Measurements from ENCODE around the gene TMEM63A. TPM values are rescaled to one million over a fixed set of nuclear protein-coding genes. Genes with fewer than 3 reads are reported as not detected.

Gene TMEM63A
- total RNA-seq, 1 experiment from 2014 or later: 9.4 TPM

- H3K9me3 ChIP-seq (replicated peaks): no peaks in the 10 kb centered on the region
- peaks cover 5% of the 10 kb centered on the region for H3K4me1 ChIP-seq (replicated peaks)
- no peak for DNase-seq (ENCODE audit: low read depth in 1 of 2, low spot score in 2 of 2)
- H3K27ac ChIP-seq: no peak overlapping the region
- no peaks in the 10 kb centered on the region for H3K27me3 ChIP-seq (replicated peaks)
- no peak overlapping the region for H3K4me3 ChIP-seq
- H3K36me3 ChIP-seq: peaks cover 50% of the 10 kb centered on the region
Observed at GRCh38 chr1:225917536-225917935, 35.4 kb upstream of the TMEM63A start.

DNA sequence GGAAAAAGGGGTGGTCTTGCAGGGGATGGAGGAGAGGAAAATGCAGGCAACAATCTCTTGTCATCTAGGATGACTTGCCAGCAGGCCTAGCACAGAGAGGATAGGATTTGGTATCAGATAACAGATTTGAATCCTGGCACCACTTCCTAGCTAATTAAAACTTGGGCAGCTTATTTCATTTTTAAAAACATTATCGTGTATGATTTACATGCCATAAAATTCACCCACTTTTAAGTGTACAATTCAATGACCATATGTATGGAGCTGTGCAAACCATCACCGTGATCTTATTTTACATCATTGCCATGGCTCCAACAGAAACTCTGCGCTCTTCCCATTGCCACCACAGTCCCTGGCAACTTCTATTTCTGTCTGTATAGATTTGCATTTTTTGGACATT is 34.9 kb upstream of the TMEM63A start:
- Histone ChIP-seq H3K27me3 (replicated peaks) (no peaks in the 10 kb centered on the region), H3K9me3 (replicated peaks) (no peaks in the 10 kb centered on the region), H3K4me3 (no peak overlapping the region), H3K4me1 (replicated peaks) (0 out of 2 replicates have a peak, but pooled peaks cover 3% of the 10 kb centered on the region), H3K27ac (no peak overlapping the region), H3K36me3 (peaks cover 46% of the 10 kb centered on the region)
- no peak for DNase-seq (ENCODE audit: low read depth in 1 of 2, low spot score in 2 of 2)

GRCh38 chr1:225915538-225915991 is 33.4 kb upstream of the TMEM63A start:
- peaks cover 6% of the 10 kb centered on the region; the same call in 1 of the 2 replicates for H3K4me1 ChIP-seq (replicated peaks)
- H3K9me3 ChIP-seq (replicated peaks): no peaks in the 10 kb centered on the region
- H3K4me3 ChIP-seq: no peak overlapping the region
- DNase-seq (ENCODE audit: low read depth in 1 of 2, low spot score in 2 of 2): no peak
- no peaks in the 10 kb centered on the region for H3K27me3 ChIP-seq (replicated peaks)
- H3K27ac ChIP-seq: no peak overlapping the region
- H3K36me3 ChIP-seq: peaks cover 33% of the 10 kb centered on the region

- H3K27ac ChIP-seq: no peak overlapping the region
- DNase-seq (ENCODE audit: low read depth in 1 of 2, low spot score in 2 of 2): no peak
Observed at GRCh38 chr1:225914947-225915346, 32.8 kb upstream of the TMEM63A start.

GRCh38 chr1:225914391-225914790 is 32.2 kb upstream of the TMEM63A start:
- H3K9me3 ChIP-seq (replicated peaks): no peaks in the 10 kb centered on the region
- H3K27ac ChIP-seq: no peak overlapping the region
- peaks cover 4% of the 10 kb centered on the region; the same call in 1 of the 2 replicates for H3K4me1 ChIP-seq (replicated peaks)
- no peak for DNase-seq (ENCODE audit: low read depth in 1 of 2, low spot score in 2 of 2)
- no peak overlapping the region for H3K4me3 ChIP-seq
- peaks cover 23% of the 10 kb centered on the region for H3K36me3 ChIP-seq
- no peaks in the 10 kb centered on the region for H3K27me3 ChIP-seq (replicated peaks)

More at GRCh38 chr1:225914947-225915346, 32.8 kb upstream of the TMEM63A start:
- Histone ChIP-seq H3K27me3 (replicated peaks) (no peaks in the 10 kb centered on the region), H3K36me3 (peaks cover 29% of the 10 kb centered on the region), H3K9me3 (replicated peaks) (no peaks in the 10 kb centered on the region), H3K4me1 (replicated peaks) (peaks cover 5% of the 10 kb centered on the region; the same call in 1 of the 2 replicates), H3K4me3 (no peak overlapping the region)

- Histone ChIP-seq H3K27ac (no peak overlapping the region), H3K4me1 (replicated peaks) (peaks cover 4% of the 10 kb centered on the region; the same call in 1 of the 2 replicates), H3K9me3 (replicated peaks) (no peaks in the 10 kb centered on the region), H3K27me3 (replicated peaks) (no peaks in the 10 kb centered on the region), H3K36me3 (peaks cover 2% of the 10 kb centered on the region; the same call in 1 of the 2 replicates), H3K4me3 (no peak overlapping the region)
- peak; percentile 61 to 64 for DNase-seq (ENCODE audit: low read depth in 1 of 2, low spot score in 2 of 2)
Observed at GRCh38 chr1:225911191-225912130, 29.3 kb upstream of the TMEM63A start.

DNA sequence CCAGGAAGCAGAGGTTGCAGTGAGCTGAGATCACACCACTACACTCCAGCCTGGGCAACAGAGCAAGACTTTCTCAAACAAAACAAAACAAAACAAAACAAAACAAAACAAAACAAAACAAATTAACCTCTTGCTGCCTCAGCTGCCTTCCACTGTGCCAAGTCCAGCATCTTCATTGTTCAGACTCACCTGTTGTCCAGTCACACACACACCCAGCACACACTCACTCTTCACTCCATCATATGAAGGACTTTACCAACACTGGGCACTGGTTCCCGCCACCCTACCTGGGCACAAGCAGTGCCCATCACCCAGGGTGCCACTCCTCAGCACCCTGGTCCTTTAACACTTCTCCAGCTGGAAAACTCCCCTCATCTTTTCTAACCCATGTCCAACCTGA is 27.3 kb upstream of the TMEM63A start:
- no peak for DNase-seq (ENCODE audit: low read depth in 1 of 2, low spot score in 2 of 2)
- H3K27ac ChIP-seq: no peak overlapping the region
- 0 out of 2 replicates have a peak, but pooled peaks cover 2% of the 10 kb centered on the region for H3K36me3 ChIP-seq
- H3K4me1 ChIP-seq (replicated peaks): peaks cover 4% of the 10 kb centered on the region; the same call in 1 of the 2 replicates
- H3K4me3 ChIP-seq: no peak overlapping the region
- no peaks in the 10 kb centered on the region for H3K27me3 ChIP-seq (replicated peaks)
- no peaks in the 10 kb centered on the region for H3K9me3 ChIP-seq (replicated peaks)

DNA sequence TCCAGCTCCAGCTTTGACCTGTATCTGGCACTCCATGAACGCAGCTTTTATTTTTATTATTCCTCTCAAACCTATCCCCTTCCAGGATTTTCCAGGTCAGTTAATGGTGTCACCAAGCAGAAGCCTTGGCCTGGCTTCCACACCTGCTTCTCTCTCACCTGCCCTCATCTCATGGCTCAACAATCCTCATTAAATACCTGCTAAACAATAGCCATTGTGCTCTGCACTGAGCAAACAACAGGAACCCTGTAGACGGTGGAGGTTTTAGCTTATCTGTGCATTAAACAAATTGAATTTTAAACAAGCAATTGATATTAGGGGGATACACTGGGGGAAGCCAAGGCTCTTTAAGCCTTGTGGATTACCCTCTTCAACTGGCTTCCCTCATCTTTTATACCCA is 26.6 kb upstream of the TMEM63A start:
- Histone ChIP-seq H3K36me3 (0 out of 2 replicates have a peak, but pooled peaks cover 2% of the 10 kb centered on the region), H3K9me3 (replicated peaks) (no peaks in the 10 kb centered on the region), H3K4me1 (replicated peaks) (peaks cover 4% of the 10 kb centered on the region; the same call in 1 of the 2 replicates), H3K27me3 (replicated peaks) (no peaks in the 10 kb centered on the region), H3K27ac (no peak overlapping the region), H3K4me3 (no peak overlapping the region)
- no peak for DNase-seq (ENCODE audit: low read depth in 1 of 2, low spot score in 2 of 2)

GRCh38 chr1:225908013-225908640 is 25.9 kb upstream of the TMEM63A start:
- Histone ChIP-seq H3K27ac (no peak overlapping the region), H3K36me3 (0 out of 2 replicates have a peak, but pooled peaks cover 2% of the 10 kb centered on the region), H3K9me3 (replicated peaks) (no peaks in the 10 kb centered on the region), H3K27me3 (replicated peaks) (no peaks in the 10 kb centered on the region), H3K4me1 (replicated peaks) (peaks cover 4% of the 10 kb centered on the region; the same call in 1 of the 2 replicates), H3K4me3 (no peak overlapping the region)
- DNase-seq (ENCODE audit: low read depth in 1 of 2, low spot score in 2 of 2): no peak

GRCh38 chr1:225907341-225907740 is 25.2 kb upstream of the TMEM63A start:
- H3K4me1 ChIP-seq (replicated peaks): peaks cover 4% of the 10 kb centered on the region; the same call in 1 of the 2 replicates
- DNase-seq (ENCODE audit: low read depth in 1 of 2, low spot score in 2 of 2): no peak
- H3K27ac ChIP-seq: no peak overlapping the region

DNA sequence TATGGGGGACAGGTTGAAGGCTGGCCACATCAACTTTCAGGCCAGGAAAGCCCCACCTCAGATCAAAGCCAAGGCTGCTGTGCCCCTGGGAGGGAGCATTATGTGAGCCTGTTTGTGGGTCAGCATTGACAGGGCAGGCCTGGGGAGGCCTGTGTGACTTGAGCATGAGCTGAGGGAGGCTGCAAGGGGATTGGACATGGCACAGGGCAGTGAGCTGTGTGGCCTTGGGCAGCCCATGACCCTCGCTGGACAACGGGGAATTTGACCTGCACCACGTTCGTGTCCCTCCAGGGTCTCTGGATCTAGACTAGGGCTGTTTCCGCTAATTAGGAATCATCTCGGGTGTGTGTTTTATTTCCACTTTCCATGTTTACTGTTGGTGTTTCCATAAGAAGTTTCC is 24.3 kb upstream of the TMEM63A start:
- H3K27ac ChIP-seq: no peak overlapping the region
- no peak for DNase-seq (ENCODE audit: low read depth in 1 of 2, low spot score in 2 of 2)

More at GRCh38 chr1:225907341-225907740, 25.2 kb upstream of the TMEM63A start:
- no peaks in the 10 kb centered on the region for H3K27me3 ChIP-seq (replicated peaks)
- no peak overlapping the region for H3K4me3 ChIP-seq
- H3K36me3 ChIP-seq: 0 out of 2 replicates have a peak, but pooled peaks cover 2% of the 10 kb centered on the region
- H3K9me3 ChIP-seq (replicated peaks): no peaks in the 10 kb centered on the region

DNA sequence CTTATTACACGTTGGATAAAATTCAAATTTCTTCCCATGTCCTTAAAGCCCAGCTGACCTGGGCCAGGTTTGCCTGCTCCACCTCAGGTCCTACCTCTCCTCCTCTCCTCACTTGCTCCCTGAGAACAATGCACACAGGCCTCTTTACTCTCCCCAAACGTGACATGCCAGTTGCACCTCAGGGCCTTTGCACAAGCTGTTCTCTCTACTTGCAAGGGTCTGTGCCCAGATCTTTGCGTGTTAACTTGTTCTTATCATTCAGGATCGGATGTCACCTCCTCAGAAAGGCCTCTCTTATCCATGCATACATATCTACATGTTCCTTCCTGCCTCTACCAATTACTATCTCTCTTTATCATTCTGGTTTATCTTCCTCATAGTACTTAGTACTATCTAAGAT is 21.4 kb upstream of the TMEM63A start:
- no peak overlapping the region for H3K27ac ChIP-seq
- no peaks in the 10 kb centered on the region for H3K4me1 ChIP-seq (replicated peaks)
- DNase-seq (ENCODE audit: low read depth in 1 of 2, low spot score in 2 of 2): no peak
- no peaks in the 10 kb centered on the region for H3K9me3 ChIP-seq (replicated peaks)
- H3K36me3 ChIP-seq: no peaks in the 10 kb centered on the region
- H3K4me3 ChIP-seq: no peak overlapping the region
- no peaks in the 10 kb centered on the region for H3K27me3 ChIP-seq (replicated peaks)

More for the DNA sequence above, 24.3 kb upstream of the TMEM63A start:
- Histone ChIP-seq H3K36me3 (0 out of 2 replicates have a peak, but pooled peaks cover 2% of the 10 kb centered on the region), H3K27me3 (replicated peaks) (no peaks in the 10 kb centered on the region), H3K4me1 (replicated peaks) (peaks cover 4% of the 10 kb centered on the region; the same call in 1 of the 2 replicates), H3K4me3 (no peak overlapping the region), H3K9me3 (replicated peaks) (no peaks in the 10 kb centered on the region)

DNA sequence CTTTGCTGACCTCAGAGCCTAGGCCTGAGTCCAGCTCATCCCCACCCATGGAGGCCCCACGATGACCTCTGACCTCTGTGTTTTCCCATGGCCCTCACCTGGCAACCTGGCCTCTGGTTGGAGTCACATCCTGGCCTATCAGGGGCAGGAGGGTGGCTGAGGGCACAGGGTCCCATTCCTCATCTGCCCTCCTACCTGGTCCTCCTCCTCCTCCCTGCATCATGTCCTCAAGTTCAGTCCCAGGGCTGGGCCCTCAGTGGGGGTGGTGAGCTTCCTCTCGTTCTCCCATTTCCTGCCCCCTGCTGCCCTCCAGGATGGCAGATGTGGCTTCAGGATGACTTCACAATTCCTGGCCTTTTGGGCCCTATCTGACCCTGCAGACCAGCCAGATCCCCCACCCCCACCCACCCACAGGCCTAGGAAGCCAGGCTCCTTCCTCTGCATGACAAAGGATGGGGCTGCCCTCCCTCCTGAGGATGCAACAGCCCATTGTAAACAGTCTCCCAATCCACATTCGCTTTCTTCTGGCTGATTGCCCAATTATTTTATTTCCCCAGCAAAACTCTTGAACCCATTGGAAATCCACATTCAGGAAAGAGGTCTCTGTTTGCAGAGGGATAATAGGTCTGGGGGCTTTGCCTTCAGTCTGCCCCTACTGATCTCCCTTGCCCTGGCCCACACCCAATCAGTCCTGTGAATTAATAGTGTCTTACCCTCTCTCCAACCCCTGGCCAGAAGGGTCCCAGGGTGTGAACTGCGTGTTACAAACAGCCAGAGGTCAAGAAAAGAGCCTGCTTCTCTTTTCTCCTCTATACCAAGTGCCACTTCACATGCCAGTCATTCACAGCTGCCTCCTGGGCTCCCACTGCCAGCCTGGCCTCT is 17.1 kb upstream of the TMEM63A start:
- Histone ChIP-seq H3K27me3 (replicated peaks) (no peaks in the 10 kb centered on the region), H3K27ac (no peak overlapping the region), H3K4me1 (replicated peaks) (peaks cover 6% of the 10 kb centered on the region), H3K9me3 (replicated peaks) (no peaks in the 10 kb centered on the region), H3K4me3 (no peak overlapping the region), H3K36me3 (no peaks in the 10 kb centered on the region)
- DNase-seq (ENCODE audit: low read depth in 1 of 2, low spot score in 2 of 2): no peak

All from SJSA1 (cell line).